Measurements from ENCODE around the gene PUS10. TPM values are rescaled to one million over a fixed set of nuclear protein-coding genes. Genes with fewer than 3 reads are reported as not detected.

The PUS10 gene
- total RNA-seq, 1 experiment from 2014 or later = 5.6 TPM

GRCh38 chr2:60947056-60947455, 71.0 kb downstream of the PUS10 start:
- BruUV-seq (replicated peaks) = no TSS peak
- H3K36me3 ChIP-seq (ENCODE audit: control insufficient read depth in 1 of 2, insufficient read depth in 2 of 2, low read length in 2 of 2) = no peaks in the 10 kb centered on the region
- no peaks in the 10 kb centered on the region for H4K20me1 ChIP-seq (ENCODE audit: insufficient read depth)
- H3K9ac ChIP-seq (ENCODE audit: low read length) = no peak overlapping the region
- no peaks in the 10 kb centered on the region for H3K9me3 ChIP-seq (ENCODE audit: control insufficient read depth in 1 of 2, insufficient read depth in 1 of 2, low read depth in 1 of 2, low read length in 2 of 2)
- ATAC-seq (no peak), DNase-seq (ENCODE audit: low read depth, low spot score) (no peak)
- H3K9me2 ChIP-seq (ENCODE audit: insufficient read depth) = no peaks in the 10 kb centered on the region
- no peak overlapping the region for H3K4me2 ChIP-seq (ENCODE audit: low read length)
- ChIA-PET CTCF (no interaction called here), RAD21 (ENCODE audit: low non-redundant PET in 1 of 2, low total read pairs in 2 of 2, uncharacterized antibody in 2 of 2, unreplicated experiment in 2 of 2) (no interaction called here), POLR2A (no interaction called here)
- TF ChIP-seq FOSL1 (IDR thresholded peaks at IDR 0.05; ENCODE audit: low read depth) (no peak), MAX (IDR thresholded peaks at IDR 0.05) (no peak), POLR2A (IDR thresholded peaks at IDR 0.05; ENCODE audit: borderline replicate concordance, extremely low read depth, insufficient read depth, insufficient read length) (no peak), ZBTB33 (IDR thresholded peaks at IDR 0.05; ENCODE audit: extremely low read depth, insufficient replicate concordance, low read length) (no peak), SRF (IDR thresholded peaks at IDR 0.05; ENCODE audit: low read depth) (no peak), SIN3A (IDR thresholded peaks at IDR 0.05; ENCODE audit: low read depth) (no peak), CTCF (IDR thresholded peaks at IDR 0.05 in 2 of 3, conservative IDR thresholded peaks at IDR 0.05 in 1 of 3; ENCODE audit: borderline replicate concordance in 1 of 3, insufficient read depth in 1 of 3, low read depth in 2 of 3, low read length in 2 of 3) (no peak), JUND (IDR thresholded peaks at IDR 0.05) (no peak)
- peaks cover 2 to 8% of the 10 kb centered on the region in 2 experiments; a peak in 2 of 4 replicates for H3K4me1 ChIP-seq (ENCODE audit: control insufficient read depth in 1 of 2, insufficient read depth in 2 of 2, low read length in 2 of 2)
- no peaks in the 10 kb centered on the region for H3K27me3 ChIP-seq (ENCODE audit: insufficient read depth, low read length)
- H2AFZ ChIP-seq (ENCODE audit: low read depth, low read length, poor library complexity, severe bottlenecking) = no peak overlapping the region
- intact Hi-C loops (cut with micrococcal nuclease) = no loop called here
- no peaks in the 10 kb centered on the region for H3K79me2 ChIP-seq (ENCODE audit: insufficient read depth, low read length)
- H3K4me3 ChIP-seq (replicated peaks in 1 of 2; ENCODE audit: low read depth in 1 of 2, low read length in 2 of 2) = no peak overlapping the region
- no peak overlapping the region for H3K27ac ChIP-seq (ENCODE audit: low read depth, low read length)

Measured in HCT116 (cell line).